Suprapubic skin (tissue), 3 donors: ENCODE data around the gene GHRH.

Source experiments
- CTCF ChIP-seq, 2 donors: fragments of 200-600 bp in 1 of 2; fragments of 450-650 bp in 1 of 2; sonication (generic) in 1 of 2; IDR thresholded peaks; one replicate each; pipeline ENCODE4 v1.5.1; 2016 to 2019; ENCODE audit warnings: antibody characterized with exemption in 2 of 2, mild to moderate bottlenecking in 1 of 2, moderate library complexity in 1 of 2
- POLR2AphosphoS5 ChIP-seq, 3 donors: sonication (generic); formaldehyde crosslinking; IDR thresholded peaks; one replicate each; pipeline ENCODE4 v1.6.1; 2017; ENCODE audit warnings: antibody characterized with exemption in 3 of 3

GRCh38 chr20:37237656-37238055 lies 24.0 kb downstream of the GHRH start:
- no peak for TF ChIP-seq CTCF (IDR thresholded peaks at IDR 0.05)
- TF ChIP-seq POLR2AphosphoS5 (IDR thresholded peaks at IDR 0.05), result no peak
